ENCODE results near the gene CLMP. TPM values are rescaled to one million over a fixed set of nuclear protein-coding genes. Genes with fewer than 3 reads are reported as not detected.

CLMP gene
- polyA plus RNA-seq, 1 donor (not counting 4 experiments of a cell fraction or from before 2014, with no cell fraction given): 2.7 TPM

- Histone ChIP-seq H3K9me1 (ENCODE audit: control insufficient read depth, extremely low read depth, insufficient read depth, low read length) (no peaks in the 10 kb centered on the region), H2AFZ (ENCODE audit: control insufficient read depth, low read length) (no peak overlapping the region), H3K9me3 (ENCODE audit: control insufficient read depth, low read depth, low read length) (no peaks in the 10 kb centered on the region), H3K4me1 (ENCODE audit: control insufficient read depth, extremely low read depth, insufficient read depth, low read length) (no peaks in the 10 kb centered on the region), H3K4me2 (ENCODE audit: control insufficient read depth, extremely low read depth, insufficient read depth, low read depth, low read length) (no peak overlapping the region), H3K79me2 (ENCODE audit: control insufficient read depth, insufficient read depth, low read length) (no peaks in the 10 kb centered on the region), H3K4me3 (ENCODE audit: control insufficient read depth in 2 of 3, extremely low read depth in 1 of 3, insufficient read depth in 2 of 3, low read depth in 1 of 3, low read length in 3 of 3) (no peak overlapping the region), H3K27ac (ENCODE audit: control insufficient read depth, insufficient read depth, low read length) (no peak overlapping the region), H3K27me3 (ENCODE audit: control insufficient read depth, extremely low read depth, insufficient read depth, low read length) (no peaks in the 10 kb centered on the region), H3K36me3 (ENCODE audit: control insufficient read depth in 2 of 2, extremely low read depth in 1 of 2, insufficient read depth in 2 of 2, low read length in 2 of 2) (peaks cover 1 to 4% of the 10 kb centered on the region in 2 experiments), H4K20me1 (ENCODE audit: control insufficient read depth, extremely low read depth, insufficient read depth, low read length) (no peaks in the 10 kb centered on the region), H3K9ac (ENCODE audit: control insufficient read depth, extremely low read depth, insufficient read depth, low read length) (no peak overlapping the region)
- TF ChIP-seq CTCF (optimal IDR thresholded peaks at IDR 0.05 in 1 of 3, IDR thresholded peaks at IDR 0.05 in 1 of 3, conservative IDR thresholded peaks at IDR 0.05 in 1 of 3; ENCODE audit: extremely low read depth in 1 of 3, insufficient read depth in 2 of 3, low read length in 3 of 3) (no peak), EZH2 (IDR thresholded peaks at IDR 0.05; ENCODE audit: low read length) (no peak)
- DNase-seq (ENCODE audit: low read depth, low spot score): no peak
- no peak for FAIRE-seq
- dilution Hi-C loops (cut with MboI; ENCODE audit: extremely low pct_ligation_motif_present, low sequenced_read_pairs): no loop called here
Measured at GRCh38 chr11:123072762-123073161, 122.3 kb downstream of the CLMP start.

GRCh38 chr11:123072332-123072761, 122.7 kb downstream of the CLMP start:
- DNase-seq (ENCODE audit: low read depth, low spot score): no peak
- Histone ChIP-seq H4K20me1 (ENCODE audit: control insufficient read depth, extremely low read depth, insufficient read depth, low read length) (no peaks in the 10 kb centered on the region), H3K4me2 (ENCODE audit: control insufficient read depth, extremely low read depth, insufficient read depth, low read depth, low read length) (no peak overlapping the region), H3K27me3 (ENCODE audit: control insufficient read depth, extremely low read depth, insufficient read depth, low read length) (no peaks in the 10 kb centered on the region), H3K36me3 (ENCODE audit: control insufficient read depth in 2 of 2, extremely low read depth in 1 of 2, insufficient read depth in 2 of 2, low read length in 2 of 2) (peaks cover 1 to 4% of the 10 kb centered on the region in 2 experiments), H3K4me3 (ENCODE audit: control insufficient read depth in 2 of 3, extremely low read depth in 1 of 3, insufficient read depth in 2 of 3, low read depth in 1 of 3, low read length in 3 of 3) (no peak overlapping the region), H3K79me2 (ENCODE audit: control insufficient read depth, insufficient read depth, low read length) (no peaks in the 10 kb centered on the region), H3K9me1 (ENCODE audit: control insufficient read depth, extremely low read depth, insufficient read depth, low read length) (no peaks in the 10 kb centered on the region), H3K9me3 (ENCODE audit: control insufficient read depth, low read depth, low read length) (no peaks in the 10 kb centered on the region), H3K4me1 (ENCODE audit: control insufficient read depth, extremely low read depth, insufficient read depth, low read length) (no peaks in the 10 kb centered on the region), H2AFZ (ENCODE audit: control insufficient read depth, low read length) (no peak overlapping the region), H3K9ac (ENCODE audit: control insufficient read depth, extremely low read depth, insufficient read depth, low read length) (no peak overlapping the region), H3K27ac (ENCODE audit: control insufficient read depth, insufficient read depth, low read length) (no peak overlapping the region)
- TF ChIP-seq EZH2 (IDR thresholded peaks at IDR 0.05; ENCODE audit: low read length) (no peak), CTCF (optimal IDR thresholded peaks at IDR 0.05 in 1 of 3, IDR thresholded peaks at IDR 0.05 in 1 of 3, conservative IDR thresholded peaks at IDR 0.05 in 1 of 3; ENCODE audit: extremely low read depth in 1 of 3, insufficient read depth in 2 of 3, low read length in 3 of 3) (no peak)
- no peak for FAIRE-seq
- dilution Hi-C loops (cut with MboI; ENCODE audit: extremely low pct_ligation_motif_present, low sequenced_read_pairs): no loop called here

Measured in keratinocyte (primary cell).